BE2C (cell line): ENCODE measurements around the gene PID1.

Experiments
- DNase-seq: peaks from one replicate; pipeline ENCODE4 v3.0.0-alpha.2; 2020
- H3K27me3 ChIP-seq: fragments of 250-450 bp; sonication (Bioruptor Pico); 2 replicates; pipeline ENCODE4 v1.5.1; 2020; ENCODE audit warnings: mild to moderate bottlenecking
- H3K36me3 ChIP-seq: fragments of 250-450 bp; sonication (Bioruptor Pico); 2 replicates; pipeline ENCODE4 v1.5.1; 2020; ENCODE audit warnings: mild to moderate bottlenecking
- H3K4me1 ChIP-seq: fragments of 250-450 bp; sonication (Bioruptor Pico); 2 replicates; pipeline ENCODE4 v1.5.1; 2020
- H3K4me3 ChIP-seq: 2 replicates; pipeline ENCODE4 v1.5.1; 2011; ENCODE audit warnings: low read depth, low read length
- H3K9me3 ChIP-seq: fragments of 250-450 bp; sonication (Bioruptor Pico); 2 replicates; pipeline ENCODE4 v1.5.1; 2020
- CTCF ChIP-seq: IDR thresholded peaks from 2 replicates; pipeline ENCODE4 v1.5.1; 2012; ENCODE audit warnings: mild to moderate bottlenecking, low read depth, low read length

The PID1 gene

GRCh38 chr2:229153267-229153666, 117.8 kb downstream of the PID1 start:
- no peaks in the 10 kb centered on the region for H3K27me3 ChIP-seq
- no peaks in the 10 kb centered on the region for H3K36me3 ChIP-seq
- no peak for DNase-seq
- TF ChIP-seq CTCF: no peak
- H3K4me1 ChIP-seq: no peaks in the 10 kb centered on the region
- H3K9me3 ChIP-seq: no peaks in the 10 kb centered on the region
- no peak overlapping the region for H3K4me3 ChIP-seq

- no peaks in the 10 kb centered on the region for H3K27me3 ChIP-seq
- no peak for TF ChIP-seq CTCF
Observed at GRCh38 chr2:229152674-229153073, 118.4 kb downstream of the PID1 start.

GRCh38 chr2:229150317-229150716, 120.8 kb downstream of the PID1 start:
- Histone ChIP-seq H3K36me3 (no peaks in the 10 kb centered on the region), H3K4me3 (no peak overlapping the region), H3K4me1 (no peaks in the 10 kb centered on the region), H3K27me3 (no peaks in the 10 kb centered on the region), H3K9me3 (no peaks in the 10 kb centered on the region)
- no peak for DNase-seq
- no peak for TF ChIP-seq CTCF

More at GRCh38 chr2:229152674-229153073, 118.4 kb downstream of the PID1 start:
- Histone ChIP-seq H3K4me3 (no peak overlapping the region), H3K9me3 (no peaks in the 10 kb centered on the region), H3K36me3 (no peaks in the 10 kb centered on the region), H3K4me1 (no peaks in the 10 kb centered on the region)
- no peak for DNase-seq

GRCh38 chr2:229141424-229142025, 129.6 kb downstream of the PID1 start:
- TF ChIP-seq CTCF: no peak
- no peak for DNase-seq
- Histone ChIP-seq H3K4me3 (no peak overlapping the region), H3K4me1 (no peaks in the 10 kb centered on the region), H3K27me3 (no peaks in the 10 kb centered on the region), H3K36me3 (no peaks in the 10 kb centered on the region), H3K9me3 (no peaks in the 10 kb centered on the region)

- no peak for TF ChIP-seq CTCF
- Histone ChIP-seq H3K4me1 (no peaks in the 10 kb centered on the region), H3K36me3 (no peaks in the 10 kb centered on the region), H3K27me3 (no peaks in the 10 kb centered on the region), H3K4me3 (no peak overlapping the region), H3K9me3 (no peaks in the 10 kb centered on the region)
- no peak for DNase-seq
Observed at GRCh38 chr2:229137639-229138038, 133.4 kb downstream of the PID1 start.

GRCh38 chr2:229137066-229137465, 134.0 kb downstream of the PID1 start:
- Histone ChIP-seq H3K36me3 (no peaks in the 10 kb centered on the region), H3K27me3 (no peaks in the 10 kb centered on the region), H3K4me1 (no peaks in the 10 kb centered on the region), H3K4me3 (no peak overlapping the region), H3K9me3 (no peaks in the 10 kb centered on the region)
- no peak for DNase-seq
- TF ChIP-seq CTCF: no peak
